H1 (cell line): Measurements from ENCODE around the gene GPR37. TPM values are rescaled to one million over a fixed set of nuclear protein-coding genes. Genes with fewer than 3 reads are reported as not detected.

ENCODE experiments used
- CTCF ChIA-PET: fragments of 300-600 bp; sonication (Branson Sonifier 250); formaldehyde crosslinking; loops from one replicate; lab custom pipeline; 2021; ENCODE audit not compliant: partially characterized antibody; lab: Charles Lee
- POLR2A ChIA-PET: fragments of 300-600 bp; sonication (Branson Sonifier 250); formaldehyde crosslinking; loops from one replicate; lab custom pipeline; 2021; ENCODE audit warnings: inconsistent platforms; ENCODE audit not compliant: partially characterized antibody; lab: Charles Lee
- DNase-seq, 2 experiments: peaks; one replicate each; pipeline versions ENCODE4 v3.0.0 to v3.0.0-alpha.2; 2010 to 2022; ENCODE audit warnings: low spot score in 2 of 2, low read depth in 1 of 2, mixed read lengths in 1 of 2
- FAIRE-seq: peaks from 2 replicates; lab custom pipeline; 2011; peaks lifted over from hg19 to GRCh38; lab: Jason Lieb, UNC
- H2AFZ ChIP-seq: 2 replicates; pipeline ENCODE4 v1.8.1; 2012; ENCODE audit warnings: low read length, inconsistent platforms
- H2AK5ac ChIP-seq: 2 replicates; pipeline ENCODE4 v1.6.1; 2013; ENCODE audit warnings: low read depth, low read length
- H2BK120ac ChIP-seq: replicated peaks from 2 replicates; pipeline ENCODE3; 2013; ENCODE audit warnings: low read depth, low read length, inconsistent platforms
- H2BK12ac ChIP-seq: 2 replicates; pipeline ENCODE4 v1.6.1; 2013; ENCODE audit warnings: low read depth, low read length
- H2BK15ac ChIP-seq: 2 replicates; pipeline ENCODE4 v1.6.1; 2013; ENCODE audit warnings: low read length
- H2BK20ac ChIP-seq: 2 replicates; pipeline ENCODE4 v1.6.1; 2013; ENCODE audit warnings: low read length
- H2BK5ac ChIP-seq: 2 replicates; pipeline ENCODE4 v1.6.1; 2013; ENCODE audit warnings: low read depth, low read length
- H3K14ac ChIP-seq: 2 replicates; pipeline ENCODE4 v1.6.1; 2013; ENCODE audit warnings: inconsistent platforms; ENCODE audit not compliant: insufficient read length
- H3K18ac ChIP-seq: 2 replicates; pipeline ENCODE4 v1.6.1; 2013; ENCODE audit warnings: low read length; ENCODE audit errors: extremely low read depth
- H3K23ac ChIP-seq: 2 replicates; pipeline ENCODE4 v1.6.1; 2013; ENCODE audit warnings: inconsistent platforms; ENCODE audit not compliant: insufficient read length
- H3K23me2 ChIP-seq: 2 replicates; pipeline ENCODE4 v1.6.1; 2013; ENCODE audit warnings: low read depth, low read length
- H3K27ac ChIP-seq: 2 replicates; pipeline ENCODE4 v1.6.1; 2011; ENCODE audit warnings: low read depth, low read length, inconsistent platforms
- H3K27me3 ChIP-seq, 4 experiments: replicated peaks in 1 of 4; 1 replicate in 1 of 4; 2 replicates in 3 of 4; pipeline versions ENCODE4 v1.6.1 to v1.8.1; 2011 to 2013; ENCODE audit warnings: low read length in 3 of 4, mild to moderate bottlenecking in 3 of 4, inconsistent platforms in 2 of 4, mixed read lengths in 2 of 4, moderate library complexity in 1 of 4; ENCODE audit not compliant: control insufficient read depth in 3 of 4, insufficient read depth in 3 of 4; ENCODE audit errors: extremely low read depth in 1 of 4
- H3K36me3 ChIP-seq, 4 experiments: 2 replicates each; pipeline versions ENCODE4 v1.6.1 to v1.8.1; 2011 to 2013; ENCODE audit warnings: mild to moderate bottlenecking in 4 of 4, low read length in 3 of 4, moderate library complexity in 2 of 4, control low read depth in 1 of 4, inconsistent platforms in 1 of 4; ENCODE audit not compliant: insufficient read depth in 4 of 4, control insufficient read depth in 2 of 4
- H3K4ac ChIP-seq: replicated peaks from 2 replicates; pipeline ENCODE3; 2013; ENCODE audit warnings: low read length, low read depth, mixed read lengths, inconsistent platforms; ENCODE audit not compliant: insufficient read length
- H3K4me1 ChIP-seq, 4 experiments: replicated peaks in 1 of 4; 1 replicate in 1 of 4; 2 replicates in 3 of 4; pipeline versions ENCODE4 v1.6.1 to v1.8.1; 2011 to 2013; ENCODE audit warnings: low read length in 3 of 4, inconsistent platforms in 2 of 4, mixed read lengths in 1 of 4; ENCODE audit not compliant: insufficient read depth in 4 of 4, control insufficient read depth in 3 of 4
- H3K4me2 ChIP-seq, 2 experiments: 2 replicates each; pipeline versions ENCODE4 v1.6.1 to v1.8.1; 2011 to 2013; ENCODE audit warnings: low read depth in 2 of 2, low read length in 2 of 2, control low read depth in 1 of 2, inconsistent platforms in 1 of 2, mild to moderate bottlenecking in 1 of 2; ENCODE audit not compliant: insufficient read depth in 1 of 2
- H3K4me3 ChIP-seq, 4 experiments: fragments of 200-600, 300-600 bp in 1 of 4; sonication (generic), shearing (Covaris generic), sonication (Bioruptor Twin) in 1 of 4; 2 replicates each; pipeline versions ENCODE4 v1.5.1 to v1.8.1; 2011 to 2016; ENCODE audit warnings: low read length in 4 of 4, low read depth in 3 of 4, control low read depth in 2 of 4, inconsistent platforms in 2 of 4, mild to moderate bottlenecking in 2 of 4, mixed read lengths in 1 of 4, moderate library complexity in 1 of 4; ENCODE audit not compliant: insufficient read depth in 2 of 4; ENCODE audit errors: extremely low read depth in 1 of 4
- H3K56ac ChIP-seq: replicated peaks from 2 replicates; pipeline ENCODE3; 2013; ENCODE audit warnings: low read depth, mild to moderate bottlenecking, mixed read lengths, low read length, inconsistent platforms; ENCODE audit not compliant: insufficient read length
- H3K79me1 ChIP-seq: 2 replicates; pipeline ENCODE4 v1.6.1; 2013; ENCODE audit warnings: low read depth, low read length, control low read depth
- H3K79me2 ChIP-seq, 2 experiments: 2 replicates each; pipeline versions ENCODE4 v1.6.1 to v1.8.1; 2012 to 2013; ENCODE audit warnings: low read length in 2 of 2, mild to moderate bottlenecking in 2 of 2, inconsistent platforms in 1 of 2; ENCODE audit not compliant: insufficient read depth in 2 of 2, control insufficient read depth in 1 of 2
- H3K9ac ChIP-seq, 4 experiments: replicated peaks in 1 of 4; 1 replicate in 1 of 4; 2 replicates in 3 of 4; pipeline versions ENCODE4 v1.6.1 to v1.8.1; 2011 to 2013; ENCODE audit warnings: low read depth in 3 of 4, low read length in 3 of 4, control low read depth in 2 of 4, mild to moderate bottlenecking in 2 of 4, moderate library complexity in 2 of 4, inconsistent platforms in 1 of 4; ENCODE audit errors: extremely low read depth in 1 of 4
- H3K9me3 ChIP-seq, 2 experiments: 2 replicates each; pipeline versions ENCODE4 v1.6.1 to v1.8.1; 2012 to 2013; ENCODE audit warnings: mild to moderate bottlenecking in 2 of 2, moderate library complexity in 2 of 2, control low read depth in 1 of 2, inconsistent platforms in 1 of 2, low read depth in 1 of 2, low read length in 1 of 2, mixed read lengths in 1 of 2; ENCODE audit not compliant: insufficient read depth in 2 of 2
- H4K20me1 ChIP-seq, 2 experiments: replicated peaks in 1 of 2; 2 replicates each; pipeline versions ENCODE3 to v1.8.1; 2011 to 2013; ENCODE audit warnings: inconsistent platforms in 2 of 2, low read length in 2 of 2, mild to moderate bottlenecking in 1 of 2; ENCODE audit not compliant: insufficient read depth in 2 of 2, control insufficient read depth in 1 of 2
- H4K5ac ChIP-seq: 2 replicates; pipeline ENCODE4 v1.6.1; 2013; ENCODE audit warnings: low read length, low read depth, mixed read lengths, inconsistent platforms; ENCODE audit not compliant: insufficient read length
- H4K8ac ChIP-seq: 2 replicates; pipeline ENCODE4 v1.8.0; 2013; ENCODE audit warnings: mild to moderate bottlenecking, moderate library complexity, low read length, inconsistent platforms; ENCODE audit not compliant: insufficient read depth; ENCODE audit errors: extremely low read depth
- H4K91ac ChIP-seq: replicated peaks from 2 replicates; pipeline ENCODE3; 2013; ENCODE audit warnings: low read length, mixed read lengths, inconsistent platforms; ENCODE audit not compliant: insufficient read length
- ASH2L ChIP-seq: fragments of 200-600, 300-600 bp; sonication (generic); IDR thresholded peaks from one replicate; pipeline ENCODE4 v1.7.1; 2017; ENCODE audit warnings: low read length
- KDM1A ChIP-seq: fragments of 200-600, 300-600 bp; sonication (generic); IDR thresholded peaks from 2 replicates; pipeline ENCODE4 v1.7.1; 2016; ENCODE audit warnings: mild to moderate bottlenecking, low read length, borderline replicate concordance
- WGBS, 2 experiments: shearing (Covaris generic) in 1 of 2; methylation state at CpG; one replicate each; pipeline versions ENCODE4 v1.1.6 to v1.1.7; 2013 to 2015; ENCODE audit warnings: low lambda C conversion rate in 2 of 2, mixed read lengths in 2 of 2, inconsistent platforms in 1 of 2, low coverage in 1 of 2, missing lambda C conversion rate in 1 of 2; ENCODE audit not compliant: insufficient replicate concordance in 2 of 2, insufficient coverage in 1 of 2, insufficient read length in 1 of 2; ENCODE audit errors: extremely low coverage in 1 of 2, missing lambda C conversion rate in 1 of 2; 5-methylcytosine and 5-hydroxymethylcytosine counted together
- polyA plus RNA-seq, 7 experiments: library from polyadenylated mRNA; depleted of rRNA in 3 of 7; stranded (reverse) in 5 of 7; unstranded in 2 of 7; fragments of >200 nt in 5 of 7; fragments of 200-250 nt in 2 of 7; gene quantifications; 1 replicate in 5 of 7; 2 replicates in 1 of 7; 4 replicates in 1 of 7; pipeline versions ENCODE4 v1.2.1 to v1.2.3, GENCODE V29; 2011 to 2013; ENCODE audit warnings: missing spikeins in 2 of 7, mixed read lengths in 2 of 7
- total RNA-seq: library from RNA; stranded (reverse); fragmentation: NEBNext Ultra II Directional; extraction: Animal tissue kit (Norgen Biotek cat#: 25700); gene quantifications from 2 replicates; pipeline ENCODE4 v1.2.1, GENCODE V29; 2021

The GPR37 gene
- total and polyA plus RNA-seq, 2 of the 8 experiments (the other 6 are each of a cell fraction or from before 2014, with no cell fraction given), result 1.5 to 17.4 TPM

DNA sequence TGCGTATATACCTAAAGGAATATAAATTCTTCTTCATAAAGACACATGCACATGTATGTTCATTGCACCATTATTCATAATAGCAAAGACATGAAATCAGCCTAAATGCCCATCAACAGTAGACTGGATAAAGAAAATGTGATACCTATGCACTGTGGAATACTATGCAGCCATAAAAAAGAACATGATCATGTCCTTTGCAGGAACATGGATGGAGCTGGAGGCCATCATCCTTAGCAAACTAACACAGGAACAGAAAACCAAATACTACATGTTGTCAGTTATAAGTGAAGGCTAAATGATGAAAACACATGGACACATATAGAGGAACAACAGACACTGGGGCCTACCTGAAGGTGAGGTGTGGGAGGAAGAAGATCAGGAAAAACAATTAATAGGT is 48.7 kb downstream of the GPR37 start:
- FAIRE-seq (no peak), DNase-seq (no peak)
- H3K18ac ChIP-seq, result no peak overlapping the region
- H4K91ac ChIP-seq, result no peak overlapping the region
- H4K8ac ChIP-seq, result no peak overlapping the region
- H3K36me3 ChIP-seq, result no peaks in the 10 kb centered on the region
- no peak overlapping the region for H3K9ac ChIP-seq
- H2BK5ac ChIP-seq, result no peak overlapping the region
- no peak overlapping the region for H3K4me3 ChIP-seq
- H4K20me1 ChIP-seq, result no peaks in the 10 kb centered on the region
- POLR2A ChIA-PET, result no interaction called here
- no peak overlapping the region for H2BK15ac ChIP-seq
- peaks cover 0 to 8% (median 3%) of the 10 kb centered on the region in 4 experiments; a peak in 2 of 7 replicates for H3K4me1 ChIP-seq
- H3K79me1 ChIP-seq, result no peaks in the 10 kb centered on the region
- no peak overlapping the region for H2AK5ac ChIP-seq
- TF ChIP-seq ASH2L (no peak), KDM1A (peak; percentile 75; the same call in 1 of the 2 replicates)
- H2BK120ac ChIP-seq, result no peak overlapping the region
- H3K23me2 ChIP-seq, result no peaks in the 10 kb centered on the region; the same call in 1 of the 2 replicates
- H3K9me3 ChIP-seq, result 0 out of 4 replicates have a peak, but pooled peaks cover 0 to 2% of the 10 kb centered on the region in 2 experiments
- no peak overlapping the region for H2AFZ ChIP-seq
- no peak overlapping the region for H3K56ac ChIP-seq
- H3K14ac ChIP-seq, result no peak overlapping the region
- no peak overlapping the region for H2BK12ac ChIP-seq
- CTCF ChIA-PET, result interaction anchor here (1.2 kb wide), 1 partner anchor 15 kb away, joined by 4 read pairs; no protein-coding TSS in a partner anchor
- no peak overlapping the region for H3K4me2 ChIP-seq
- no peak overlapping the region for H3K27ac ChIP-seq
- no peak overlapping the region for H3K4ac ChIP-seq
- no peak overlapping the region for H4K5ac ChIP-seq
- no peaks in the 10 kb centered on the region for H3K27me3 ChIP-seq
- WGBS, 2 experiments, result 100% methylated on average over 1 of the region's 1 CpG; no CpG with 5 or more reads in 1 of the 2 experiments
- H3K79me2 ChIP-seq, result no peaks in the 10 kb centered on the region
- H2BK20ac ChIP-seq, result no peak overlapping the region
- H3K23ac ChIP-seq, result no peak overlapping the region
